HepG2 (cell line): Measurements from ENCODE around the gene ACP5. TPM values are rescaled to one million over a fixed set of nuclear protein-coding genes. Genes with fewer than 3 reads are reported as not detected.

Experiments used
- ATAC-seq: fragments of 200-7000 bp; cut with Tn5 transposase; 3 replicates; pipeline ENCODE4 v1.9.1; 2020; ENCODE audit warnings: mild to moderate bottlenecking, moderate library complexity
- BruUV-seq: library from RNA; stranded (reverse); fragments of 400-500 nt; replicated peaks from 2 replicates; lab custom pipeline; 2021; lab: Mats Ljungman, UMichigan
- CTCF ChIA-PET: fragments of 300-600 bp; formaldehyde crosslinking; extraction: SDS; loops from one replicate; lab custom pipeline; 2021; ENCODE audit warnings: low total read pairs, inconsistent platforms, low intra/inter-chr PET ratio; lab: Yijun Ruan, JAX
- POLR2A ChIA-PET: fragments of 350-600 bp; sonication (Branson Sonifier 250); formaldehyde crosslinking; loops from one replicate; lab custom pipeline; 2020; ENCODE audit warnings: antibody characterized with exemption, inconsistent platforms; lab: Yijun Ruan, JAX
- DNase-seq: peaks from one replicate; pipeline ENCODE4 v3.0.0-alpha.2; 2015; ENCODE audit warnings: low spot score
- FAIRE-seq: peaks from 3 replicates; lab custom pipeline; 2011; peaks lifted over from hg19 to GRCh38; lab: Jason Lieb, UNC
- H2AFZ ChIP-seq: one replicate; pipeline ENCODE4 v1.6.1; 2011; ENCODE audit warnings: low read length, inconsistent platforms
- H3K27ac ChIP-seq: fragments of 300-600 bp; 3 replicates; pipeline ENCODE4 v1.8.0; 2011; ENCODE audit warnings: mixed run types, mild to moderate bottlenecking, mixed read lengths, low read length, inconsistent platforms; ENCODE audit not compliant: insufficient read depth; ENCODE audit errors: extremely low read length
- H3K27me3 ChIP-seq, 2 experiments: fragments of 200-600 bp in 1 of 2; 2 replicates in 1 of 2; 3 replicates in 1 of 2; pipeline versions ENCODE4 v1.6.0 to v1.8.0; 2011; ENCODE audit warnings: low read length in 2 of 2, mild to moderate bottlenecking in 2 of 2, moderate library complexity in 2 of 2, inconsistent platforms in 1 of 2; ENCODE audit not compliant: insufficient read depth in 2 of 2, control insufficient read depth in 1 of 2
- H3K36me3 ChIP-seq, 2 experiments: fragments of 200-600 bp in 1 of 2; replicated peaks in 1 of 2; 2 replicates in 1 of 2; 3 replicates in 1 of 2; pipeline versions ENCODE4 v1.5.1 to v1.8.0; 2011; ENCODE audit warnings: low read length in 2 of 2, inconsistent platforms in 1 of 2; ENCODE audit not compliant: insufficient read depth in 2 of 2, control insufficient read depth in 1 of 2
- H3K4me1 ChIP-seq: 2 replicates; pipeline ENCODE4 v1.5.1; 2012; ENCODE audit warnings: low read length, inconsistent platforms; ENCODE audit not compliant: insufficient read depth
- H3K4me2 ChIP-seq: 2 replicates; pipeline ENCODE4 v1.6.0; 2011; ENCODE audit warnings: low read depth, low read length, inconsistent platforms
- H3K4me3 ChIP-seq, 3 experiments: fragments of 200-600 bp in 1 of 3; sonication (generic), shearing (Covaris generic) in 1 of 3; replicated peaks in 1 of 3; 2 replicates each; pipeline ENCODE4 v1.5.1; 2011 to 2016; ENCODE audit warnings: low read length in 3 of 3, inconsistent platforms in 2 of 3, low read depth in 2 of 3, mild to moderate bottlenecking in 2 of 3, control low read depth in 1 of 3, mixed read lengths in 1 of 3; ENCODE audit not compliant: insufficient read depth in 1 of 3
- H3K79me2 ChIP-seq: one replicate; pipeline ENCODE4 v1.6.1; 2011; ENCODE audit warnings: low read length, inconsistent platforms; ENCODE audit not compliant: insufficient read depth
- H3K9ac ChIP-seq: 2 replicates; pipeline ENCODE4 v1.6.0; 2011; ENCODE audit warnings: mild to moderate bottlenecking, low read depth, low read length, inconsistent platforms; ENCODE audit not compliant: insufficient read depth
- H3K9me3 ChIP-seq: 2 replicates; pipeline ENCODE4 v1.5.1; 2012; ENCODE audit warnings: mild to moderate bottlenecking, low read length
- H4K20me1 ChIP-seq: 2 replicates; pipeline ENCODE4 v1.6.0; 2011; ENCODE audit warnings: inconsistent platforms, mild to moderate bottlenecking, low read length, moderate library complexity; ENCODE audit not compliant: insufficient read depth
- AHDC1 ChIP-seq: sonication (generic); formaldehyde crosslinking; IDR thresholded peaks from 2 replicates; pipeline ENCODE4 v1.5.1; 2020; ENCODE audit warnings: mild to moderate bottlenecking, missing genetic modification reagents, borderline replicate concordance
- KDM1A ChIP-seq: IDR thresholded peaks from 2 replicates; pipeline ENCODE4 v1.6.1; 2016; ENCODE audit warnings: missing compliant biosample characterization
- NCOA1 ChIP-seq: sonication (generic); formaldehyde crosslinking; IDR thresholded peaks from 2 replicates; pipeline ENCODE4 v1.9.0; 2021; ENCODE audit warnings: missing genetic modification reagents
- U2AF2 ChIP-seq: fragments of 200-400 bp; formaldehyde crosslinking; IDR thresholded peaks from 2 replicates; pipeline ENCODE4 v1.6.1; 2017; ENCODE audit warnings: low read depth, mild to moderate bottlenecking, low read length
- WGBS: methylation state at CpG from one replicate; pipeline ENCODE4 v1.1.6; 2017; ENCODE audit warnings: low lambda C conversion rate; 5-methylcytosine and 5-hydroxymethylcytosine counted together
- in situ Hi-C: cut with HindIII; loops from 2 replicates; pipeline ENCODE4 v1.10.0; 2017; ENCODE audit warnings: low pct_unique_long_range_greater_than_20kb; ENCODE audit not compliant: extremely low pct_ligation_motif_present
- intact Hi-C: fragments of 100-400 bp; cut with micrococcal nuclease; formaldehyde crosslinking; loops from one replicate; pipeline ENCODE4 v1.10.0; 2022; ENCODE audit not compliant: unreplicated experiment
- polyA plus RNA-seq, 8 experiments: library from polyadenylated mRNA; depleted of rRNA in 3 of 8; stranded (reverse) in 7 of 8; unstranded in 1 of 8; fragments of >200 nt; fragmentation: Illumina TruSeq in 4 of 8; extraction: Trizol in 4 of 8; gene quantifications; 2 replicates each; pipeline versions ENCODE4 v1.2.1 to v1.2.3, GENCODE V29; 2011 to 2016; ENCODE audit warnings: low read depth in 4 of 8, missing spikeins in 1 of 8, mixed read lengths in 1 of 8; ENCODE audit not compliant: insufficient read depth in 1 of 8
- total RNA-seq, 5 experiments: library from RNA; depleted of rRNA; stranded (reverse); fragments of >200 nt; fragmentation: Illumina TruSeq; extraction: Trizol; gene quantifications; 2 replicates each; pipeline ENCODE4 v1.2.3, GENCODE V29; 2016; ENCODE audit warnings: low read depth in 1 of 5

The ACP5 gene
- total and polyA plus RNA-seq, 2 of the 13 experiments (the other 11 are each of a cell fraction or from before 2014, with no cell fraction given): 1.3 to 6.7 TPM

GRCh38 chr19:11563532-11563931, 13.9 kb downstream of the ACP5 start:
- Histone ChIP-seq H3K4me1 (peaks cover 13% of the 10 kb centered on the region), H3K9ac (no peak overlapping the region), H3K36me3 (no peaks in the 10 kb centered on the region), H3K4me3 (no peak overlapping the region), H3K4me2 (no peak overlapping the region), H3K27ac (no peak overlapping the region), H3K27me3 (no peaks in the 10 kb centered on the region), H3K9me3 (no peaks in the 10 kb centered on the region), H4K20me1 (no peaks in the 10 kb centered on the region), H3K79me2 (peaks cover 7% of the 10 kb centered on the region), H2AFZ (no peak overlapping the region)
- FAIRE-seq: no peak
- BruUV-seq: no TSS peak
- intact Hi-C loops: no loop called here
- no peak for DNase-seq
- WGBS: 98% methylated on average over 8 of the region's 8 CpGs
- no peak for ATAC-seq
- ChIA-PET POLR2A (no interaction called here), CTCF (no interaction called here)
- TF ChIP-seq AHDC1 (CRISPR knock-in tag) (no peak), U2AF2 (no peak), NCOA1 (CRISPR knock-in tag) (no peak), KDM1A (CRISPR knock-in tag) (no peak)
- in situ Hi-C loops: no loop called here
